Activated effector memory CD4-positive, alpha-beta T cell treated with Interleukin-2 at 50 U/mL for 16 hours (primary cell): ENCODE measurements around the gene NPY5R.

Experiments
- DNase-seq: peaks from one replicate; pipeline ENCODE4 v3.0.0-alpha.2; 2020

Gene NPY5R

DNA sequence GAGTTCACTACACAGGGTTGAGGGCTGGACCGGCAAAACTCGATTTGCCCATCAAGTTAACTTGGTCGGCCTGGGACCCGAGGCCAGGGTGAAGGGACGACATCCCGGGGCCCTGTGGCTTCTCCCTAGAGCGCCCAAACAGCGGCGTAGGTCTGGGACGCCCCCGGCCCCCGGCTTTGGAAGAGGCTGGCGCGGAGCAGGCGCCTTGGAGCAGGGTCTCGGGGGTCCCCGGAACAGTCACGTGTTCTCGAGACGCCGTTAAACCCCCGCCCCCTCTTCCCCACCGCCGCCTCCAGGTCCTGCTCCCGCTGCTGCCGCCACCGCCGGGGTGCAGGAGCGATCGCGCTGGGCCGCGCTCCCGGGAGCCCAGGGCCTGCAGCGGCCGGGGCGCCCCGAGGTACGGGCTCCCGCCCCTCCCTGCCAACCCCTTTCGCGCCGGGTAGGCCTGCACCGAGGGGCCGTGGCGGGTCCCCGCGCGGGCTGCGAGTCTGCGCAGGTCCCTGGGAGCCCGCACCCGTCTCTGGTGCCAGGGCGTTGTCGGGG lies at the start of gene NPY5R:
Gene NPY5R (plus strand): TSS at position 289 of the 543 bp plus-strand sequence. CDS start 6,382 bp downstream, outside the sequence.
- no peak for DNase-seq

- no peak for DNase-seq
Observed at GRCh38 chr4:163295138-163295537, 48.6 kb upstream of the NPY5R start.

- DNase-seq = no peak
Observed at GRCh38 chr4:163300445-163300844, 43.2 kb upstream of the NPY5R start.

DNA sequence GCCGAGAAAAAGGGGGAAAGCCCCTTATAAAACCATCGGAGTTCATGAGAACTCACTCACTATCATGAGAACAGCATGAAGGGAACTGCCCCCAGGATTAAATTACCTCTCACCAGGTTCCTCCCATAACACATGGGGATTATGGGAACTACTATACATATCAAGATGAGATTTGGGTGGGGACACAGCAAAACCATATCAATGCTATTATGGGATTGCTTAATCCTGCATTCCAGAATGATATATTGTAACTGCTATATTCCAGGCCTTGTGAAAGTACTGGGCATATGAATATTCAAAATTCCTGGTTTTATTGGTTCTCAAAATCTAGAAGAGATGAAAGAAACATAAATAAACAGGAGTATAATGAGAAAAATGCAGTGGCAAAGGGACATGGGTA lies 40.6 kb upstream of the NPY5R start:
- DNase-seq = no peak

GRCh38 chr4:163309466-163309865 lies 34.2 kb upstream of the NPY5R start:
- DNase-seq = no peak

DNA sequence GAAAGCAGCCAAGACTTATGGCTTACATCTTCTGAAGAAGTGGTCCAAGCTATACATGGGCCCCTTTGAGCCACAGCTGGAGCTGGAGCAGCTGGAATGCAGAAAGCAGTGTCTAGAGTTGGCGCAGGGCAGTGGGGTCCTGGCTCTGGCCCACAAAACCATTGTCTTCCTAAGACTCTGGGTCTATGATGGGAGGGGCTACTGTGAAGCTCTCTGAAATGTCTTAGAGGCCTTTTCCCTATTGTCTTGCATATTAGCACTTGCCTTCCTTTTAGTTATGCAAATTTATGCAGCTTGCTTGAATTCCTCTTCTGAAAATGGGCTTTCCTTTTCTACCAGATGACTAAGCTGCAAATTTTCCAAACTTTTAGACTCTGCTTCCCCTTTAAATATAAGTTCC lies 26.6 kb upstream of the NPY5R start:
- DNase-seq = no peak

DNA sequence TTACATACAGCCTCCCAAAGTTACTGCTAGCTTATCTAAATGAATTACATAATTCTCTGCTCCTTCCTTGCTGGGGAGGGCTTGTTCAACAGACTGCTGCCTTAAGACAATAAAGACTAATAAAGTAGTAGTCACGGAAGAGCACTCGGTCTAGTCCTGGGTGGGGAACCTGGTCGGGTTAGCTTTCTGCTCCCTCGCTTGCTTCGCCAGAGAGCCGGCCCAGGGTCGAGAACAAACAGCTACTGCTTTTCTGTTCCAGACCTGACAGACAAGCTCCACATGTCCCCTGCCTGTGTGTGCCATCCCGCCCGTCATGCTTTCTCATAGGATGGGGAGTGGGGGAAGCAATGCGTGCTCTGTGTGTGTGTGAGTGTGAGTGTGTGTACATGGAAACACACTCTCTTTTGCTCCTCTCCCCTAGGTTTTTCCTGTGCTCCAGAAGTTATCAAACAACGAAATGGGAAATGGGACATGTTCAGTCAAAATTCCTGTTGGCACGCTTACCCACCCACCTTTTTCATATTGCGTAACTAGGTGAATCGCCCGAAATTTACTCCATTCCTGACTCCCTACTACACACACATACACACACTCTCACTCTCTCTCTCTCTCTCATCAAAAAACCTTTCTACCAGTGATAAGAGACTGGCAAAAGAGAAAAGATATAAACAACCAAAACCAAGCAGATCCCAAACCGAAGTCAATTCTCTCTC lies 12.6 kb upstream of the NPY5R start:
- no peak for DNase-seq

- DNase-seq = no peak
Observed at GRCh38 chr4:163331629-163332376, 11.9 kb upstream of the NPY5R start.

- no peak for DNase-seq
Observed at GRCh38 chr4:163332526-163333406, 10.9 kb upstream of the NPY5R start, which contains the start of gene NPY1R. NPY1R (minus strand) TSS chr4:163332596; CDS start chr4:163326554, 6,042 bp downstream.

DNA sequence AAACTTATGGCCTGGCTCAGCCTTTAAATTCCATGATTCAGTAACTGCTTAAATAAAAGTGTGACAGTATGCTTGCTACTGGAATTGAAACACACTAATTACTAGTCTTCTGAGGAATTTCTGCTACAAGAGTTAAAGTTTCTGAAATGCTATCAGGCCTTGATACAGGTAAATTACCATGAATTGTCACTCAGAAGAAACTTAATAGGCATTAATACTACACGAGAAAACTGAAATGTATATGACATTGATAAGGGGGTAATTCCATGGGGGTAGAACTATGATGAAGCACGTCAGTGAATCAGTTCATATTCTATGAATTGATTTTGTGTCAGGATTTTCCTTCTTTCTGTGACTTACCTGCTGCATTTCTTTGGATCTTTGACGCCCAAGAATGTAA lies 8.3 kb upstream of the NPY5R start:
- DNase-seq = no peak

DNA sequence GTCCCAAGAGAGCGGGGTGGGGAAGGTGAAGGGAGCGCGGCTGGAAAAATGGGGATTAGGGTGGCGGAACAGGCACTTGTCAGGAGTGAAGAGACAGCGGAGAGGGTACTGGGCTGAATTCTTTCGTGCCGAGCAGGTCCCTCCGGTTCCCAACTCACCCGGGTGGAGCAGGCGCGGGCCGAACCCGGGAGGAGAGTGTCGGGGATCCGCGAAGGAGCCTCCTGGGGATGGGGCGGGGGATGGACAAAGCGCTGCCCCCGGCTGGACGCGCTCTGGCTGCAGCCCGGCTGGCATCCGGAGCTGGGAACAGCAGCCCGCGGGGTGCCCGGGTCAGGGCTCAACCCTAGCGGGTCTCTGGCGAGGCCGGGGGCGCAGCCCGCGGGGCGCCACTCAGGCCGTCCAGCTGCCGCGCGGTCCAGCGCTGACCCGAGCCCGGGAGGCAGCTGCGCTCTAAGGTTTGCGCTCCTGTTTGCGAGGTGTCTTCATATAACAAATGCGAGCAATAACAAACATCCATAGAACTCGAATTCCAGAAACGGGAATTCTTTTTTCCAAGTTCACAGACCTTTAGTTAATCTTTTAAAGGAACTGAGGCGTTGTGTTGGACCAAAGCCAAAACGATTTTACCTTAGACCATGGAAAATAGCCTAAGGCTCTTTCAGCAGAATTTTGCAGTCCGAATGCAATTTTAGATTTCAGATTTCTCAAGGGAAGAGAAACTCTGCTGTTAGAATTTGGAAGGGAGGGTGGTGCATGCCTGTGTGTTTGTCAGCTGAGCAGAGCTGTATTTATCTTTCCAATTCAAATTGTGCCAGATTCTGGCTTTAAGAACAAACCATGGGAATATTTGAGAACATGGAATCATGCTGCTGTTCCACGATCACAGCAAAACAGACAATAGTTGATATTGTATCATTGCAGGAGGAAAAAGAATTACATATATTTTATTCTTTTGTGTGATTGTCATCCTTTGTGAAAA lies 744 bp downstream of the NPY5R start:
- DNase-seq = no peak

GRCh38 chr4:163350672-163351071 lies 7.0 kb downstream of the NPY5R start:
- no peak for DNase-seq

GRCh38 chr4:163353054-163353453 lies 9.4 kb downstream of the NPY5R start:
- no peak for DNase-seq

GRCh38 chr4:163356104-163356503 lies 12.4 kb downstream of the NPY5R start:
- no peak for DNase-seq

GRCh38 chr4:163367651-163368050 lies 24.0 kb downstream of the NPY5R start:
- DNase-seq = no peak

DNA sequence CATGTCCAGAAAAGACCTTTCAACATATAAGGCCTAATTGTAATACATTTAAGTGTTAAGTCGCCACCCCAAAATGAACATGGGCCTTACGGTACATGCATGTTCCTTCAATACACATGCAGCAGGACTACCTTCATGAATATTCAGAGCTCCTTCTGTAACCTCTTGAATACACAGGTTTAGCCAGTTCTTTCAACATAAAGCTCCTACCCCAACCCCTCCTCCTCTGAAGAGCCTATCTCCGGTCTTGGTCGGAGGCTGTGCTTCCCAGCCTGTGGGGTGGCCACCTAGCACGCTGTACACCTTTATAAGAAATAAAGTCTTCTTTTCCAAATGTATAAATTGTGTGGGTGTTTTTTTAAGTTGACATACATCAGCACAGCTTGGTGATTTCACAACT lies 28.3 kb downstream of the NPY5R start:
- no peak for DNase-seq

DNA sequence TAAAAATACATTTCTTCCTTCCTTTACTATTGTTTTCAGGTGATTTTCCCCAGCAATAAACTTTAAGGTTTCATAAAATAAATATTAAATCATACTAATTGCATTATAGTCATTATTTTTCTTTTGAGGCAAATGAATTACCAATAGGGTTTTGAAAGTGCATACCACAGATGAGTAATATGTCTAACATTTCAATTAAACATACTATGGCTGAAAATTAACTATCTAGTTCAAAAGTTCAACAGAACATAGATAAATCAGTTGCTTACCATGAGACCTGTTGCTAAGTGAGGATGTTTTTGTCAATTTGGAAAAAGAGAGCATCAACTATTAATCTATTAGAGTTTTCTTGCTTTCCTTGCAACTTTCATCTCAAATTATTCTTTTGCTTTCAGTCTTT lies 35.0 kb downstream of the NPY5R start:
- DNase-seq = no peak

- DNase-seq = no peak
Observed at GRCh38 chr4:163380703-163381102, 37.0 kb downstream of the NPY5R start.

- no peak for DNase-seq
Observed at GRCh38 chr4:163382178-163382869, 38.6 kb downstream of the NPY5R start.

GRCh38 chr4:163384434-163384833 lies 40.7 kb downstream of the NPY5R start:
- DNase-seq = no peak

GRCh38 chr4:163384926-163385325 lies 41.2 kb downstream of the NPY5R start:
- no peak for DNase-seq
